HG03045 (cell line): ENCODE measurements around the gene CNGA2.
"Not testable (repeated sequence)": the region's sequence is repeated elsewhere in the genome, so short reads cannot be mapped to it uniquely, and the experiment has no call there.

Experiments used
- ATAC-seq: cut with Tn5 transposase; IDR thresholded peaks from one replicate; pipeline ENCODE4 v1.9.1; 2021; ENCODE audit warnings: mild to moderate bottlenecking, moderate library complexity; ENCODE audit not compliant: unreplicated experiment

CNGA2 gene

GRCh38 chrX:151734446-151734845 is at the start of gene CNGA2:
TSS of gene CNGA2 (plus strand) at chrX:151734746. CDS start at chrX:151738484, 3,738 bp downstream.
- ATAC-seq, result no peak

GRCh38 chrX:151687635-151688034 is 46.9 kb upstream of the CNGA2 start:
- no peak for ATAC-seq

- ATAC-seq, result no peak
These were observed 45.9 kb upstream of the CNGA2 start for GRCh38 chrX:151688695-151689094.

- ATAC-seq, result no peak
These were observed 41.7 kb upstream of the CNGA2 start for GRCh38 chrX:151692825-151693224.

- ATAC-seq, result no peak
These were observed 40.4 kb upstream of the CNGA2 start for GRCh38 chrX:151694121-151694520.

- ATAC-seq, result no peak
These were observed 39.6 kb upstream of the CNGA2 start, which contains the start of gene PRRG3 for GRCh38 chrX:151694661-151695582. TSS of gene PRRG3 (plus strand) at chrX:151695458. CDS start at chrX:151698815, 3,357 bp downstream.

- ATAC-seq, result no peak
These were observed 38.8 kb upstream of the CNGA2 start for GRCh38 chrX:151695583-151696340.

GRCh38 chrX:151697082-151697481 is 37.5 kb upstream of the CNGA2 start:
- ATAC-seq, result not testable (repeated sequence)

GRCh38 chrX:151697522-151697921 is 37.0 kb upstream of the CNGA2 start:
- no peak for ATAC-seq

- ATAC-seq, result no peak
These were observed 36.1 kb upstream of the CNGA2 start for GRCh38 chrX:151698485-151698884.

GRCh38 chrX:151699746-151700145 is 34.8 kb upstream of the CNGA2 start:
- ATAC-seq, result no peak

GRCh38 chrX:151700581-151700980 is 34.0 kb upstream of the CNGA2 start:
- ATAC-seq, result no peak

GRCh38 chrX:151701071-151701470 is 33.5 kb upstream of the CNGA2 start:
- no peak for ATAC-seq

- no peak for ATAC-seq
These were observed 33.0 kb upstream of the CNGA2 start for GRCh38 chrX:151701531-151701930.

- no peak for ATAC-seq
These were observed 32.4 kb upstream of the CNGA2 start for GRCh38 chrX:151702026-151702714.

GRCh38 chrX:151702741-151703340 is 31.7 kb upstream of the CNGA2 start:
- ATAC-seq, result no peak

- no peak for ATAC-seq
These were observed 31.1 kb upstream of the CNGA2 start for GRCh38 chrX:151703487-151703886.

GRCh38 chrX:151704041-151704663 is 30.4 kb upstream of the CNGA2 start:
- ATAC-seq, result no peak

GRCh38 chrX:151708821-151709220 is 25.7 kb upstream of the CNGA2 start:
- no peak for ATAC-seq

GRCh38 chrX:151710457-151710856 is 24.1 kb upstream of the CNGA2 start:
- ATAC-seq, result no peak
